Chondrocyte (in vitro differentiated cells): Measurements from ENCODE around the gene BMP7. TPM values are rescaled to one million over a fixed set of nuclear protein-coding genes. Genes with fewer than 3 reads are reported as not detected.
A peak's percentile ranks its signal among the peaks of the same experiment; 100 is the strongest.

ENCODE experiments used
- DNase-seq: peaks from one replicate; pipeline ENCODE4 v3.0.0; 2021; ENCODE audit warnings: mixed read lengths, low spot score
- H3K27ac Mint-ChIP-seq: one replicate; pipeline ENCODE4 v1.8.0; 2021; ENCODE audit warnings: mild to moderate bottlenecking, moderate library complexity, mixed read lengths; ENCODE audit not compliant: unreplicated experiment
- H3K27me3 Mint-ChIP-seq: 2 replicates; pipeline ENCODE4 v1.8.0; 2021; ENCODE audit warnings: low read depth, mixed read lengths
- H3K36me3 Mint-ChIP-seq: 2 replicates; pipeline ENCODE4 v1.8.0; 2021; ENCODE audit warnings: low read depth, mixed read lengths
- H3K4me1 Mint-ChIP-seq: 2 replicates; pipeline ENCODE4 v1.8.0; 2021; ENCODE audit warnings: low read depth, mild to moderate bottlenecking, mixed read lengths
- H3K4me3 Mint-ChIP-seq: one replicate; pipeline ENCODE4 v1.8.0; 2021; ENCODE audit warnings: mild to moderate bottlenecking, moderate library complexity, mixed read lengths; ENCODE audit not compliant: unreplicated experiment
- H3K9me3 Mint-ChIP-seq: 2 replicates; pipeline ENCODE4 v1.8.0; 2021; ENCODE audit warnings: low read depth, mixed read lengths
- total RNA-seq: library from RNA; stranded (reverse); gene quantifications from 3 replicates; pipeline ENCODE4 v1.2.1, GENCODE V29; 2021
- TF ChIP-seq, protein P1 (sequence below): fragments of 200-600 bp; sonication (generic); IDR thresholded peaks from 2 replicates; pipeline ENCODE4 v1.5.0; 2021; ENCODE audit warnings: antibody characterized with exemption, mild to moderate bottlenecking, moderate library complexity

BMP7 gene
- total RNA-seq, 1 donor from 2014 or later, result not detected

- DNase-seq, result no peak
- H3K4me3 Mint-ChIP-seq, result no peak overlapping the region
- H3K36me3 Mint-ChIP-seq, result no peaks in the 10 kb centered on the region
- peaks cover 22% of the 10 kb centered on the region for H3K27me3 Mint-ChIP-seq
- no peaks in the 10 kb centered on the region for H3K9me3 Mint-ChIP-seq
- H3K27ac Mint-ChIP-seq, result no peak overlapping the region
- H3K4me1 Mint-ChIP-seq, result no peaks in the 10 kb centered on the region
- TF ChIP-seq, protein P1, sequence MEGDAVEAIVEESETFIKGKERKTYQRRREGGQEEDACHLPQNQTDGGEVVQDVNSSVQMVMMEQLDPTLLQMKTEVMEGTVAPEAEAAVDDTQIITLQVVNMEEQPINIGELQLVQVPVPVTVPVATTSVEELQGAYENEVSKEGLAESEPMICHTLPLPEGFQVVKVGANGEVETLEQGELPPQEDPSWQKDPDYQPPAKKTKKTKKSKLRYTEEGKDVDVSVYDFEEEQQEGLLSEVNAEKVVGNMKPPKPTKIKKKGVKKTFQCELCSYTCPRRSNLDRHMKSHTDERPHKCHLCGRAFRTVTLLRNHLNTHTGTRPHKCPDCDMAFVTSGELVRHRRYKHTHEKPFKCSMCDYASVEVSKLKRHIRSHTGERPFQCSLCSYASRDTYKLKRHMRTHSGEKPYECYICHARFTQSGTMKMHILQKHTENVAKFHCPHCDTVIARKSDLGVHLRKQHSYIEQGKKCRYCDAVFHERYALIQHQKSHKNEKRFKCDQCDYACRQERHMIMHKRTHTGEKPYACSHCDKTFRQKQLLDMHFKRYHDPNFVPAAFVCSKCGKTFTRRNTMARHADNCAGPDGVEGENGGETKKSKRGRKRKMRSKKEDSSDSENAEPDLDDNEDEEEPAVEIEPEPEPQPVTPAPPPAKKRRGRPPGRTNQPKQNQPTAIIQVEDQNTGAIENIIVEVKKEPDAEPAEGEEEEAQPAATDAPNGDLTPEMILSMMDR, result no peak
Observed at GRCh38 chr20:57197352-57198131, 68.9 kb downstream of the BMP7 start.

GRCh38 chr20:57195469-57196100 lies 70.9 kb downstream of the BMP7 start:
- peak overlapping the region; percentile 24 for H3K27ac Mint-ChIP-seq
- H3K9me3 Mint-ChIP-seq, result no peaks in the 10 kb centered on the region
- H3K4me1 Mint-ChIP-seq, result no peaks in the 10 kb centered on the region
- H3K4me3 Mint-ChIP-seq, result no peak overlapping the region
- peaks cover 6% of the 10 kb centered on the region for H3K27me3 Mint-ChIP-seq
- no peak for DNase-seq
- TF ChIP-seq, protein P1, result no peak
- H3K36me3 Mint-ChIP-seq, result no peaks in the 10 kb centered on the region

DNA sequence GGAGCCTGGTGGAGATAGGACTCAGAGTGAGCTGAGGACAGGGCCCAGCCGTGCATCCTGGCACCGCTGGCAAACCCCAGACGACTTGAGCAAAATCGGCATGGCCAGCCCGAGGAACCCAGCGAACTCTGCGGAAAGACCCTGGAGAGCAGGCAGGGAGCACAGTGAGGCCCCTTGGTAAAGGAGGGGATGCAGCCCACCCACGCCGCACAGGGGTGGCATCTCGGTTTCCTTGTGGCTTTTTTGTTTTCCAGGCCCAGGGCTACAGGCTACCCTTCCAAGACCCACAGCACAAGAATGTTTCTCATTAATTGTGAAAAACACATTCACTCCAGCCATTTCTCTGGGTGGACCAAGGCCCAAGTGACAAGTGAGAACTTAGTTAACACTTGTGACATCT lies 71.4 kb downstream of the BMP7 start:
- H3K36me3 Mint-ChIP-seq, result no peaks in the 10 kb centered on the region
- no peaks in the 10 kb centered on the region for H3K9me3 Mint-ChIP-seq
- DNase-seq, result no peak
- peak overlapping the region; percentile 24 for H3K27ac Mint-ChIP-seq
- H3K4me3 Mint-ChIP-seq, result no peak overlapping the region
- H3K27me3 Mint-ChIP-seq, result peaks cover 5% of the 10 kb centered on the region
- TF ChIP-seq, protein P1, result no peak
- no peaks in the 10 kb centered on the region for H3K4me1 Mint-ChIP-seq

- TF ChIP-seq, protein P1, result no peak
- Mint-ChIP-seq H3K27ac (no peak overlapping the region), H3K9me3 (no peaks in the 10 kb centered on the region), H3K4me3 (no peak overlapping the region), H3K4me1 (no peaks in the 10 kb centered on the region), H3K27me3 (peaks cover 5% of the 10 kb centered on the region), H3K36me3 (no peaks in the 10 kb centered on the region)
- no peak for DNase-seq
Observed at GRCh38 chr20:57194154-57194553, 72.3 kb downstream of the BMP7 start.

GRCh38 chr20:57193094-57193493 lies 73.3 kb downstream of the BMP7 start:
- TF ChIP-seq, protein P1, result no peak
- H3K27ac Mint-ChIP-seq, result no peak overlapping the region
- H3K9me3 Mint-ChIP-seq, result no peaks in the 10 kb centered on the region
- DNase-seq, result no peak
- no peaks in the 10 kb centered on the region for H3K36me3 Mint-ChIP-seq
- H3K4me1 Mint-ChIP-seq, result no peaks in the 10 kb centered on the region
- H3K4me3 Mint-ChIP-seq, result no peak overlapping the region
- H3K27me3 Mint-ChIP-seq, result peaks cover 4% of the 10 kb centered on the region
